Esophagus muscularis mucosa (tissue), 4 donors: Measurements from ENCODE around the gene PRKCE.

Experiments
- EP300 ChIP-seq: sonication (generic); formaldehyde crosslinking; IDR thresholded peaks from one replicate; pipeline ENCODE4 v1.6.1; 2017; ENCODE audit warnings: antibody characterized with exemption
- POLR2A ChIP-seq: fragments of 450-650 bp; IDR thresholded peaks from one replicate; pipeline ENCODE4 v1.6.1; 2017; ENCODE audit warnings: antibody characterized with exemption, moderate library complexity, mild to moderate bottlenecking, low read depth
- POLR2AphosphoS5 ChIP-seq, 2 donors: sonication (generic); formaldehyde crosslinking; IDR thresholded peaks; one replicate each; pipeline ENCODE4 v1.6.1; 2017; ENCODE audit warnings: antibody characterized with exemption in 2 of 2
- TF ChIP-seq, protein P1 (sequence below), 3 experiments: fragments of 200-600 bp in 2 of 3; fragments of 450-650 bp in 1 of 3; sonication (generic) in 2 of 3; IDR thresholded peaks; one replicate each; pipeline ENCODE4 v1.5.1; 2017 to 2019; ENCODE audit warnings: antibody characterized with exemption in 3 of 3, mild to moderate bottlenecking in 2 of 3, moderate library complexity in 1 of 3

DNA sequence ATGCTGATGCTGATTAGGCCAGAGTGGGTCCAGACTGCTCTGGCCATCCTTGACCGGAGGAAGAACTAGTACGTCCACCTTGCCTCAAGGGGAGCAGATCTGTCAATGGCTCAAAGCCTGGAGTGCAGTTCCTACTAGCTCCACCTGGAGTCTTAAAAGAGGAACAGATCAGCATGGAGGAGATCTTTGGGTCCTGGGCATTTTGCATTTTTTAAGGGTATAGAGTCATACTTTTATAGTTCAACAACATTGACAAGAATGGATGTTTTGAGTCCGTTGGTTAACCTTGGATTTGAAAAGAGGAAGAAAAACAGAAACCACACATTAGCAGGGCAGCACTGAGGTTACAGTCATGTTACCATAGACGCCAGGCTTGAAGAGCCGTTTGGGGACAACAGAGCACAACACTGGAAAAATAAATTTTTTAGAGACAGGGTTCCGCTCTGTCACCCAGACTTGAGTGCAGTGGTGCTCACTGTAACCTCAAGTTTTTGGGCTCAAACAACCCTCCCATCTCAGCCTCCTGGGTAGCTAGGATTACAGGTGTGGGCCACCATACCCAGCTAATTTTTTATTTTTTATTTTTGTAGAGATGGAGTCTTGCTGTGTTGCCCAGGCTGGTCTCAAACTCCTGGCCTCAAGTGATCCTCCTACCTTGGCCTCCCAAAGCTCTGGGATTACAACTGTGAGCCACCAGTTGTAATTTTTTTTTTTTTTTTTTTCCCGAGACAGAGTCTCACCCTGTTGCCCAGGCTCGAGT is 78.5 kb downstream of the PRKCE start:
- TF ChIP-seq, protein P1, sequence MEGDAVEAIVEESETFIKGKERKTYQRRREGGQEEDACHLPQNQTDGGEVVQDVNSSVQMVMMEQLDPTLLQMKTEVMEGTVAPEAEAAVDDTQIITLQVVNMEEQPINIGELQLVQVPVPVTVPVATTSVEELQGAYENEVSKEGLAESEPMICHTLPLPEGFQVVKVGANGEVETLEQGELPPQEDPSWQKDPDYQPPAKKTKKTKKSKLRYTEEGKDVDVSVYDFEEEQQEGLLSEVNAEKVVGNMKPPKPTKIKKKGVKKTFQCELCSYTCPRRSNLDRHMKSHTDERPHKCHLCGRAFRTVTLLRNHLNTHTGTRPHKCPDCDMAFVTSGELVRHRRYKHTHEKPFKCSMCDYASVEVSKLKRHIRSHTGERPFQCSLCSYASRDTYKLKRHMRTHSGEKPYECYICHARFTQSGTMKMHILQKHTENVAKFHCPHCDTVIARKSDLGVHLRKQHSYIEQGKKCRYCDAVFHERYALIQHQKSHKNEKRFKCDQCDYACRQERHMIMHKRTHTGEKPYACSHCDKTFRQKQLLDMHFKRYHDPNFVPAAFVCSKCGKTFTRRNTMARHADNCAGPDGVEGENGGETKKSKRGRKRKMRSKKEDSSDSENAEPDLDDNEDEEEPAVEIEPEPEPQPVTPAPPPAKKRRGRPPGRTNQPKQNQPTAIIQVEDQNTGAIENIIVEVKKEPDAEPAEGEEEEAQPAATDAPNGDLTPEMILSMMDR (IDR thresholded peaks at IDR 0.05): peak in 1 of 3 experiments; percentile 16
- TF ChIP-seq POLR2AphosphoS5 (IDR thresholded peaks at IDR 0.05) (no peak), EP300 (no peak), POLR2A (no peak)
